ENCODE results near the gene DDIAS. TPM values are rescaled to one million over a fixed set of nuclear protein-coding genes. Genes with fewer than 3 reads are reported as not detected.
"Not testable (repeated sequence)": the region's sequence is repeated elsewhere in the genome, so short reads cannot be mapped to it uniquely, and the experiment has no call there.

Gene DDIAS
- total and polyA plus RNA-seq, 2 experiments from 2014 or later, result 4.0 to 6.2 TPM

DNA sequence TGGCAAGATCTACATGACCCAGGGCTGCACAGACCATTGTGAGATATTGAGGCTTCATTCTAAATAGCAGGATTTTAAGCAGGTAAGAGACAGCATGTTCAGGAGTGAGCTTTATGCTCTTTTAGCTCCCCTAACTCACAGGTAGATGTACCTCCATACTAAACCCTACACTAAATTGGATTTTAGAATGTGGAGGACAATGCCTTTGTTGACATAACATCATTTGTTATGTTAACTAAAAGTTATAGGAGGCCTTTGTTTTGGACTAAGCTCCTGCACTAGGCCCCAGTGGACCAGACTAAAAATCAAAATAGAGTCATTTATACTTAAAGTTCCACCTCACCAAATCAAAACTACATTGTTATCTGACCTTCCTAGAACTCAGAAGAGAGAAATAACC, 6.8 kb downstream of the DDIAS start:
- Histone ChIP-seq H3K27me3 (no peaks in the 10 kb centered on the region), H3K27ac (no peak overlapping the region), H3K36me3 (no peaks in the 10 kb centered on the region), H3K9me3 (ENCODE audit: low read depth) (no peaks in the 10 kb centered on the region), H3K4me3 (no peak overlapping the region), H3K4me1 (ENCODE audit: low read depth) (no peaks in the 10 kb centered on the region)
- no peak for TF ChIP-seq CTCF (IDR thresholded peaks at IDR 0.05; ENCODE audit: low read depth, low read length)
- no peak for DNase-seq (ENCODE audit: low read depth in 1 of 2, low spot score in 1 of 2)

- no peaks in the 10 kb centered on the region for H3K4me1 ChIP-seq (ENCODE audit: low read depth)
- H3K9me3 ChIP-seq (ENCODE audit: low read depth), result no peaks in the 10 kb centered on the region
- no peak for TF ChIP-seq CTCF (IDR thresholded peaks at IDR 0.05; ENCODE audit: low read depth, low read length)
- H3K36me3 ChIP-seq, result no peaks in the 10 kb centered on the region
- H3K27me3 ChIP-seq, result no peaks in the 10 kb centered on the region
- H3K27ac ChIP-seq, result no peak overlapping the region
- DNase-seq (ENCODE audit: low read depth in 1 of 2, low spot score in 1 of 2), result peak in 1 of 2 donors; percentile 21
- no peak overlapping the region for H3K4me3 ChIP-seq
These were observed 7.6 kb downstream of the DDIAS start for GRCh38 chr11:82909015-82909640.

DNA sequence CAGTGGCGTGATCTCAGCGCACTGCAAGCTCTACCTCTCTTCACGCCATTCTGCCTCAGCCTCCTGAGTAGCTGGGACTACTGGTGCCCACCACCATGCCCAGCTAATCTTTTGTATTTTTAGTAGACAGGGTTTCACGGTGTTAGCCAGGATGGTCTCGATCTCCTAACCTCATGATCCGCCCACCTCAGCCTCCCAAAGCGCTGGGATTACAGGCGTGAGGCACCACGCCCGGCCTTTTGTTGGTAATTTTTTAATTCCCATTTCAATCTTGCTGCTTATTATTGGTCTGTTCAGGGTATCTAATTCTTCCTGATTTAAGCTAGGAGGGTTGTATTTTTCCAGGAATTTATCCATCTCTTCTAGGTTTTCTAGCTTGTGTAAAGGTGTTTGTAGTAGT, 18.2 kb downstream of the DDIAS start:
- not testable (repeated sequence) for H3K27ac ChIP-seq; H3K4me1 ChIP-seq (ENCODE audit: low read depth); H3K27me3 ChIP-seq; H3K4me3 ChIP-seq; H3K9me3 ChIP-seq (ENCODE audit: low read depth); DNase-seq (ENCODE audit: low read depth in 1 of 2, low spot score in 1 of 2); H3K36me3 ChIP-seq

GRCh38 chr11:82920227-82920626, 18.7 kb downstream of the DDIAS start:
- not testable (repeated sequence) for DNase-seq (ENCODE audit: low read depth in 1 of 2, low spot score in 1 of 2); H3K27ac ChIP-seq; H3K9me3 ChIP-seq (ENCODE audit: low read depth); H3K36me3 ChIP-seq; H3K4me1 ChIP-seq (ENCODE audit: low read depth); H3K27me3 ChIP-seq; H3K4me3 ChIP-seq

- H3K27me3 ChIP-seq; H3K4me1 ChIP-seq (ENCODE audit: low read depth); H3K4me3 ChIP-seq; H3K27ac ChIP-seq; H3K9me3 ChIP-seq (ENCODE audit: low read depth); H3K36me3 ChIP-seq: not testable (repeated sequence)
- DNase-seq (ENCODE audit: low read depth in 1 of 2, low spot score in 1 of 2), result peak in 1 of 2 donors; percentile 3
These were observed 21.0 kb downstream of the DDIAS start for GRCh38 chr11:82922396-82923173.

- Histone ChIP-seq H3K27me3 (no peaks in the 10 kb centered on the region), H3K36me3 (no peaks in the 10 kb centered on the region), H3K4me1 (ENCODE audit: low read depth) (no peaks in the 10 kb centered on the region), H3K27ac (no peak overlapping the region), H3K4me3 (no peak overlapping the region), H3K9me3 (ENCODE audit: low read depth) (no peaks in the 10 kb centered on the region)
- TF ChIP-seq CTCF (IDR thresholded peaks at IDR 0.05; ENCODE audit: low read depth, low read length), result no peak
- no peak for DNase-seq (ENCODE audit: low read depth in 1 of 2, low spot score in 1 of 2)
These were observed 23.1 kb downstream of the DDIAS start for GRCh38 chr11:82924522-82925224.

All from cardiac muscle cell (in vitro differentiated cells and primary cell).